ENCODE results near the gene PRORP.

PRORP gene

DNA sequence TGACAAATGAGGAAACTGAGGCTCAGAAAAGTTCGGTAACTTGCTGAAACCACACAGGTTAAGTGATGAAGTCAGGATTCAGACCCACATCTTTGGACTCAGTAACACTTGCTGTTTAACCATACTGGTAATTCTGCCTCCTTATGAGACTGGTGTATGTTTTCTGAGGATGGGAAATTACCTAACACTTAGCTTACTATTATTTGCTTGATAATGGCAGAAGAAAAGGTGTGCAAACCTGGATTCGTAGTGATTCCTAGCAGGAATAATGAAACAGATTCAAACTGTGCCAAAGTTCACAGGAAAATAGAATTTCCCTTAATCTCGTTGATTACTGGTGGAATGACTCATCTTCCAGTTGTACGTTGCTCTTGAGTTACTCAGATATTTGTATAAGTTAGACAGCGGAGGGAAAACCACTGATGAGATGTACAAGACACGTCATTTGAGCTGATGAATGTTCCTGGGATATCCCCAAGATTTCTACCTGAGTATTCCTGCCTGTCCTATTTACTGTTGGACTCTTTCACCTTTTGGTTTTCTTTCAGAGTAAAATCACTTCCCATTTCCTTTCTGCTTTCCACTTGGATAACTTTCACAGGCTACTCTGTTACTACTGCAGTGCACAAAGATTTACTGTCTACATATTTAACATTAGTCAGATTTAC lies 37.5 kb downstream of the PRORP start:
- TF ChIP-seq SIN3A (IDR thresholded peaks at IDR 0.05; ENCODE audit: borderline replicate concordance, insufficient read depth, low read length) (no peak), TAF1 (IDR thresholded peaks at IDR 0.05; ENCODE audit: borderline replicate concordance, insufficient read depth, low read length) (no peak), POLR2AphosphoS5 (IDR thresholded peaks at IDR 0.05; ENCODE audit: low read depth, low read length) (no peak), FOXP2 (optimal IDR thresholded peaks at IDR 0.05; ENCODE audit: borderline replicate concordance, extremely low read depth, extremely low read length, insufficient read depth) (no peak)
- TF ChIP-seq, protein P1, sequence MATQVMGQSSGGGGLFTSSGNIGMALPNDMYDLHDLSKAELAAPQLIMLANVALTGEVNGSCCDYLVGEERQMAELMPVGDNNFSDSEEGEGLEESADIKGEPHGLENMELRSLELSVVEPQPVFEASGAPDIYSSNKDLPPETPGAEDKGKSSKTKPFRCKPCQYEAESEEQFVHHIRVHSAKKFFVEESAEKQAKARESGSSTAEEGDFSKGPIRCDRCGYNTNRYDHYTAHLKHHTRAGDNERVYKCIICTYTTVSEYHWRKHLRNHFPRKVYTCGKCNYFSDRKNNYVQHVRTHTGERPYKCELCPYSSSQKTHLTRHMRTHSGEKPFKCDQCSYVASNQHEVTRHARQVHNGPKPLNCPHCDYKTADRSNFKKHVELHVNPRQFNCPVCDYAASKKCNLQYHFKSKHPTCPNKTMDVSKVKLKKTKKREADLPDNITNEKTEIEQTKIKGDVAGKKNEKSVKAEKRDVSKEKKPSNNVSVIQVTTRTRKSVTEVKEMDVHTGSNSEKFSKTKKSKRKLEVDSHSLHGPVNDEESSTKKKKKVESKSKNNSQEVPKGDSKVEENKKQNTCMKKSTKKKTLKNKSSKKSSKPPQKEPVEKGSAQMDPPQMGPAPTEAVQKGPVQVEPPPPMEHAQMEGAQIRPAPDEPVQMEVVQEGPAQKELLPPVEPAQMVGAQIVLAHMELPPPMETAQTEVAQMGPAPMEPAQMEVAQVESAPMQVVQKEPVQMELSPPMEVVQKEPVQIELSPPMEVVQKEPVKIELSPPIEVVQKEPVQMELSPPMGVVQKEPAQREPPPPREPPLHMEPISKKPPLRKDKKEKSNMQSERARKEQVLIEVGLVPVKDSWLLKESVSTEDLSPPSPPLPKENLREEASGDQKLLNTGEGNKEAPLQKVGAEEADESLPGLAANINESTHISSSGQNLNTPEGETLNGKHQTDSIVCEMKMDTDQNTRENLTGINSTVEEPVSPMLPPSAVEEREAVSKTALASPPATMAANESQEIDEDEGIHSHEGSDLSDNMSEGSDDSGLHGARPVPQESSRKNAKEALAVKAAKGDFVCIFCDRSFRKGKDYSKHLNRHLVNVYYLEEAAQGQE (IDR thresholded peaks at IDR 0.05; ENCODE audit: insufficient read depth in 1 of 2, low read depth in 2 of 2, low read length in 2 of 2): no peak

DNA sequence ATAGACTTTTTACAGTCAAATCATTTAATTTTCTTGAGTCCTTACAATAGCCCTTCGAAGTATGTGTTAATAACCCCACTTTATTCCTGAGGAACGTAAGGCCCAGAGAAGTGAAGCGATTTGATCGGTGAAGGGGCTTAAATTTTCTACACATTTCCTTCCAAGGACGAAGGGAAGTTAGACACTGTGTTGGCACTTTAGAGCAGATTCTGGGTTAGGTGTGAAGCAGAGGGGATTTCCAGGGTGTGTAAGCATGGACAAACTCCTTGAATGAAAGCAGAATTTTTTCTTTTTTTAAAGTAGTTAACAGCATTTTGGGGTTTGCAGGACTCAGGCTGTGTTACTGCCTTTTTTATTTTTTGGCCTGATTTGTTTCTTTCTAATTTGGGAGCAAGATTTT lies 38.9 kb downstream of the PRORP start:
- no peak for TF ChIP-seq SIN3A (IDR thresholded peaks at IDR 0.05; ENCODE audit: borderline replicate concordance, insufficient read depth, low read length)
- TF ChIP-seq, protein P1 (IDR thresholded peaks at IDR 0.05; ENCODE audit: insufficient read depth in 1 of 2, low read depth in 2 of 2, low read length in 2 of 2): no peak
- TF ChIP-seq POLR2AphosphoS5 (IDR thresholded peaks at IDR 0.05; ENCODE audit: low read depth, low read length): no peak
- no peak for TF ChIP-seq FOXP2 (optimal IDR thresholded peaks at IDR 0.05; ENCODE audit: borderline replicate concordance, extremely low read depth, extremely low read length, insufficient read depth)
- TF ChIP-seq TAF1 (IDR thresholded peaks at IDR 0.05; ENCODE audit: borderline replicate concordance, insufficient read depth, low read length): no peak

DNA sequence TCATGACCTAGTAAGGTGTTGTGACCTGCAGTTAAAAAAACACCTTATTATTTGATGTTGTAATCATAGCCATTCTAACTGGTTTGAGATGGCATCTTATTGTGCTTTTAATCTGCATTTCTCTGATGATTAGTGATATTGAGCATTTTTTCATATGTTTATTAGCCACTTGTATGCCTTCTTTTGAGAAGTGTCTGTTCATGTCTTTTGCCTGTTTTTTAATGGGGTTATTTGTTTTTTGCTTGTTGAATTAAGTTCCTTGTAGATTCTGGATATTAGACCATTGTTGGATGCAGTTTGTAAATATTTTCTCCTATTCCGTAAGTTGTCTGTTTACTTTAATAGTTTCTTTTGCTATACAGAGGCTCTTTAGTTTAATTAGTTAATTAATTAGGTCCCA lies 41.0 kb downstream of the PRORP start:
- no peak for TF ChIP-seq SIN3A (IDR thresholded peaks at IDR 0.05; ENCODE audit: borderline replicate concordance, insufficient read depth, low read length)
- TF ChIP-seq, protein P1 (IDR thresholded peaks at IDR 0.05; ENCODE audit: insufficient read depth in 1 of 2, low read depth in 2 of 2, low read length in 2 of 2): no peak
- TF ChIP-seq FOXP2 (optimal IDR thresholded peaks at IDR 0.05; ENCODE audit: borderline replicate concordance, extremely low read depth, extremely low read length, insufficient read depth): no peak
- TF ChIP-seq TAF1 (IDR thresholded peaks at IDR 0.05; ENCODE audit: borderline replicate concordance, insufficient read depth, low read length): no peak
- TF ChIP-seq POLR2AphosphoS5 (IDR thresholded peaks at IDR 0.05; ENCODE audit: low read depth, low read length): no peak

DNA sequence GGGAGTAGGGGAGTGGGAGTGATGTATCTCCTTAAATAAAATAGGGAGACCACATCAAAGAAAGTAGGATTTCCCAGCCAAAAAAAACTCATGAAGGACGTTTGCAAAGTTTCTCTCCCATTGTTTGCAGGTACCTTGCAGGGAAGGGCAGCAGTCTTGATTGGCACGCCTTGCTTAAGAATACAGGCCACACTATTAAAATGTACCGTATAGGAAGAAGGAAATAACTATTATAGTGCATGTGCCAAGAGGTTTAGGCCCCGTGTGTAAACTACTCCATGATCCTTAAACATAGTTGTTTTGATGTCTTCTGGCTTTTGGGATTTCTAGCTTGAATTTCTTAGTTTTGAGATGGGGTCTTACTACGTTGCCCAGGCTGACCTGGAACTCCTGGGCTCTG lies 42.5 kb downstream of the PRORP start:
- no peak for TF ChIP-seq FOXP2 (optimal IDR thresholded peaks at IDR 0.05; ENCODE audit: borderline replicate concordance, extremely low read depth, extremely low read length, insufficient read depth)

DNA sequence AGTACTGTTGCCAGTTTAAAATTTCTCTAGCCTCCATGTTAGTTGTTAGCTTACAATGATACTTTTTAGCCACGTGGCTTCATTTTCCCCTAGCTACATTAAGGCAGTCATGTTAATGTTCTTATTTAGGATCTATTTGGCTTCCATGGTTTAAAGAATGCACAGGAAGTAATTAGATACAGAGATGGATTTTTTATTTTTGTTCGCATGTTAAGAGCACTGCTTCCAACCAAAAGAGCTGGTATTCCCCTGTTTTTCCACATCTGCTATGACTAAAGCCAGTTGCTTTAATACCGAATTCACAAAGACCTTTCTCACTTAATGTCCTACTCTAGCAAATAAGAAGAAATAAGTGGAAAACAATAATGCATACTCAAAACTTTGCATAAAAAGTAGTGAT lies 45.1 kb downstream of the PRORP start:
- no peak for TF ChIP-seq POLR2AphosphoS5 (IDR thresholded peaks at IDR 0.05; ENCODE audit: low read depth, low read length)
- TF ChIP-seq, protein P1 (IDR thresholded peaks at IDR 0.05; ENCODE audit: insufficient read depth in 1 of 2, low read depth in 2 of 2, low read length in 2 of 2): no peak
- TF ChIP-seq FOXP2 (optimal IDR thresholded peaks at IDR 0.05; ENCODE audit: borderline replicate concordance, extremely low read depth, extremely low read length, insufficient read depth): no peak
- TF ChIP-seq TAF1 (IDR thresholded peaks at IDR 0.05; ENCODE audit: borderline replicate concordance, insufficient read depth, low read length): no peak
- no peak for TF ChIP-seq SIN3A (IDR thresholded peaks at IDR 0.05; ENCODE audit: borderline replicate concordance, insufficient read depth, low read length)

Measured in PFSK-1 (cell line).